PC-9 (cell line): Measurements from ENCODE around the gene RGS3.

Experiments
- CTCF ChIP-seq: fragments of 200-600 bp; sonication (generic); conservative IDR thresholded peaks from 2 replicates; pipeline ENCODE4 v1.6.1; 2017; ENCODE audit warnings: mixed run types, antibody characterized with exemption, mild to moderate bottlenecking, moderate library complexity
- EZH2 ChIP-seq: fragments of 200-600 bp; sonication (generic); IDR thresholded peaks from 2 replicates; pipeline ENCODE4 v1.8.0; 2017; ENCODE audit warnings: antibody characterized with exemption, low read depth

GRCh38 chr9:113426701-113427100 lies 36.8 kb upstream of the RGS3 start:
- TF ChIP-seq CTCF (no peak), EZH2 (no peak)
